Neural progenitor cell (in vitro differentiated cells): ENCODE data around the gene UBE2O.

Experiments
- CTCF ChIP-seq: fragments of 200-600 bp; sonication (generic); IDR thresholded peaks from 2 replicates; pipeline ENCODE4 v1.5.1; 2017; ENCODE audit warnings: antibody characterized with exemption, mild to moderate bottlenecking
- EZH2 ChIP-seq: fragments of 200-600 bp; sonication (generic); IDR thresholded peaks from 2 replicates; pipeline ENCODE4 v1.6.1; 2017; ENCODE audit warnings: antibody characterized with exemption, mild to moderate bottlenecking, moderate library complexity
- EZH2phosphoT487 ChIP-seq: fragments of 200-600 bp; sonication (generic); IDR thresholded peaks from 2 replicates; pipeline ENCODE4 v1.6.1; 2017; ENCODE audit warnings: antibody characterized with exemption

- no peak for TF ChIP-seq CTCF
- TF ChIP-seq EZH2phosphoT487 = no peak
- TF ChIP-seq EZH2 = no peak
Measured at GRCh38 chr17:76497979-76498875, 45.3 kb upstream of the UBE2O start.
